ENCODE results near the gene RAG1. TPM values are rescaled to one million over a fixed set of nuclear protein-coding genes. Genes with fewer than 3 reads are reported as not detected.

Gene RAG1
- total RNA-seq, 2 experiments from 2014 or later: 0.30 to 0.37 TPM

DNA sequence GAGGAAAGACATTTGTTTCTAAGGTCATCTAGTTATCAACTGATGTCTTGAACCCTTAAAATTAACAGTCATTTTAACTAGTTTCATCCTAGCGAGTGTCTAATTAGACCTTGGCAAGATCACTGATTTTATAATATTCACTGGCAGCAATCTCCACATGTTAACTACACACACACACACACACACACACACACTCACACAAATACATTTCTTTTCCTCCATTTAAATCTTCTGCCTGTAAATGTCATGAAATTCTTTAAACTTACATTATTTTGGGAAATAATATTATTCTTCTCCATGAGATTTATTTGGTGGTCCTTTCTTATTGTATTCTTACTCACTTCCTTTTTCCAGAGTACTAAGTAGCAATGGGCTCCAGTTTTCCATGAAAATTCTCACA lies 23.6 kb downstream of the RAG1 start:
- ATAC-seq (no peak), DNase-seq (no peak)
- POLR2A ChIA-PET: no interaction called here
- intact Hi-C loops (cut with DNase I, micrococcal nuclease): no loop called here
- Mint-ChIP-seq H3K4me3 (no peak overlapping the region), H3K36me3 (ENCODE audit: low read depth) (no peaks in the 10 kb centered on the region), H3K4me1 (peaks cover 4% of the 10 kb centered on the region), H3K27me3 (peaks cover 27% of the 10 kb centered on the region), H3K27ac (no peak overlapping the region), H3K9me3 (ENCODE audit: low read depth) (no peaks in the 10 kb centered on the region)
- CTCF ChIA-PET: no interaction called here

DNA sequence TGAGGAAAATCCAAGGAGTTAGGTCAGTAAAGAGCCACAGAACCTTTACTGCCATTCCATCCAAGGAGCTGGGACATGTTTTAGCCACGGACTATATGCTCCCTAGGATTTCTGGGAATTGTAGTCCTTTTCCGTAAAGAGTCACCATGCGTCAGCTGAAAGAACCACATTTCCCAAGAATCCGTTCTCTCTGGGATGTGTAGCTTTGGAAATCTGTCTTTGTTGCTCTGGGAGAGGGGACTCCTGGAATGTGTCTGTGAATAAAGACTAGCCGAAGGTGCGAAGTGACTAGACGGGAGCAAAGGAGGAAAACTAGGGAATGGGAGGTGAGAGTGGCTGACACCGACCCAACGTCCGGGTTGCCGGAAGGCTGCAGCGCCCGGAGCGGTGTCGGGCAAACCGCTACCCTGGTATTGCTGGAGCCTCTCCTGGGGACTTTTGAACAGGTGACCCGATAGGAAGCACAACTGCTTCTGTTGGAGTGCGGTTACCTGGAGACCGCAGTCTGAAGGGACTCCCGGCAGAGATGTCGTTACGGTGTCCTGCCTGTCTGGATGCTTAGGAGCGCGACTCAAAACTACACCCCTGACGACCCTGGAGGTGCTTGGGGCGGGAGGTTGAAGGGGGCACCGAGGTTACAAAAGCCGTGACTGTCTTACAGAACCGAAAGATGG lies 26.6 kb downstream of the RAG1 start, which contains the start of gene IFTAP:
TSS of gene IFTAP (plus strand) at position 187 of the 674 bp plus-strand sequence. CDS start 15,602 bp downstream, outside the sequence.
- Mint-ChIP-seq H3K27me3 (peaks cover 18% of the 10 kb centered on the region), H3K27ac (peak within 1 kb of the TSS; percentile 55), H3K36me3 (ENCODE audit: low read depth) (no peaks in the 10 kb centered on the region), H3K4me1 (peaks cover 13% of the 10 kb centered on the region), H3K9me3 (ENCODE audit: low read depth) (no peaks in the 10 kb centered on the region), H3K4me3 (peak within 1 kb of the TSS; percentile 86)
- CTCF ChIA-PET: interaction anchor here (0.6 to 1.6 kb wide), 2 partner anchors 30 to 270 kb away, joined by 3 to 7 read pairs; no protein-coding TSS in a partner anchor
- peak; percentile 62 for DNase-seq
- POLR2A ChIA-PET: no interaction called here
- intact Hi-C loops (cut with DNase I, micrococcal nuclease): loop anchor here in 1 of 2 experiments (1.0 kb wide), 1 partner anchor 84 kb away; the partner anchor contains the start of gene TRAF6
- ATAC-seq: peak; percentile 86

DNA sequence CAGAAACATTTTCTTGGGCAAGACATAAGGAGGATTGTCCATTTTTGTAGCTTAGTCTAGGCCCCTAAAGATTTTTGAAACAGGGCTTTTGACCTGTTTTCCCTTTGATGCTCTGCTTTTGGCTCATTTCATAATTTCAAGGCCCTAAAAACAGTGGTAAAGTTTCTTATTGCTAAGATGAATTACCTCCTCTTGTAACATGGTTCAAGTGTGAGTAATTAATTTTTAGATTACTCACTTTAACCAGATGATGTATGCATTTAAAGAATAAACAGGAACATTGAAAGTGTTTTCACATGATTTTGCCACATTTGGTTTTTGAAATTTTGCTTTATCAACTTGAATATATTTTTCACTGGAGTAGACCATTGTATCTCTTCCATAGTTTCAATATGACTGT lies 29.1 kb downstream of the RAG1 start:
- POLR2A ChIA-PET: no interaction called here
- H3K4me1 Mint-ChIP-seq: peaks cover 13% of the 10 kb centered on the region
- CTCF ChIA-PET: no interaction called here
- DNase-seq: no peak
- H3K36me3 Mint-ChIP-seq (ENCODE audit: low read depth): no peaks in the 10 kb centered on the region
- no peak for ATAC-seq
- no peaks in the 10 kb centered on the region for H3K9me3 Mint-ChIP-seq (ENCODE audit: low read depth)
- H3K27ac Mint-ChIP-seq: no peak overlapping the region
- H3K4me3 Mint-ChIP-seq: no peak overlapping the region
- peaks cover 17% of the 10 kb centered on the region for H3K27me3 Mint-ChIP-seq
- intact Hi-C loops (cut with DNase I, micrococcal nuclease): no loop called here

DNA sequence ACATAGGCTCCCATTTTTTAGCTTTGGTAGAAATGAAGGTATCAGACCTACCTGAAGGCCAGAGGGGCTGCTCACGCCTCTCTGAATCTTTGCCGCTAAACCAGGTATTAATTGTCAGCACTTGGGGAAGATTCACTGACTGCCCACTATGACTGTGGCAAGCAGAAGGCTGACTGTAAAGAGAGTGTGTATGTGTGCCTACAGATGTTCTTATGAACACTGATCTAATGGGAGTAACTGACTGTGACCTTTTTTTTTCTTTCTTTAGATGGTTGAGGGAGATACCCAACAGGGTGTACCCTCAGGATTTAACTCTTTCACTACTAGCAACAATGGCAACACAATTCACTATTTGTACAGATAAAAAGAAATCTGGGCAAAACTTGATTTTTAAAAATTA lies 30.2 kb downstream of the RAG1 start, which contains the start of gene RAG2:
TSS of gene RAG2 (minus strand) at position 186 of the 400 bp plus-strand sequence. CDS start 4,068 bp downstream, outside the sequence.
- ATAC-seq: no peak
- H3K4me1 Mint-ChIP-seq: peaks cover 13% of the 10 kb centered on the region
- H3K27me3 Mint-ChIP-seq: peaks cover 18% of the 10 kb centered on the region
- ChIA-PET CTCF (no interaction called here), POLR2A (no interaction called here)
- no peak within 1 kb of the TSS for H3K27ac Mint-ChIP-seq
- intact Hi-C loops (cut with DNase I, micrococcal nuclease): no loop called here
- H3K4me3 Mint-ChIP-seq: no peak within 1 kb of the TSS
- DNase-seq: no peak
- no peaks in the 10 kb centered on the region for H3K9me3 Mint-ChIP-seq (ENCODE audit: low read depth)
- no peaks in the 10 kb centered on the region for H3K36me3 Mint-ChIP-seq (ENCODE audit: low read depth)

DNA sequence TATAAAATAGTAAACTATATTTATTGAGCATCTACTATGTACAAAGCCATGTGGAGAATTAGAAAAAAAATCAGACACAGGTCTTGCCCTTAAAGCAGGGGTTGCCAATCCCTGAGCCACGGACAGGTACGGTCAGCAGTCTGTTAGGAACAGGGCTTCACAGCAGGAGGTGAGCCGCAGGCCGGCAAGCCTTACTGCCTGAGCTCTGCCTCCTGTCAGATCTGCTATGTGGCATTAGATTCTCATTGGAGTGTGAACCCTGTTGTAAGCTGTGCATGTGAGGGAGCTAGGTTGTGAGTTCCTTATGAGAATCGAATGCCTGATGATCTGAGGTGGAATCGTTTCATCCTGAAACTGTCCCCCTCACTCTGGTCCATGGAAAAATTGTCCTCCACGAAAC lies 32.4 kb downstream of the RAG1 start:
- CTCF ChIA-PET: no interaction called here
- Mint-ChIP-seq H3K27ac (no peak overlapping the region), H3K4me1 (peaks cover 10% of the 10 kb centered on the region), H3K27me3 (peaks cover 7% of the 10 kb centered on the region), H3K4me3 (no peak overlapping the region), H3K9me3 (ENCODE audit: low read depth) (no peaks in the 10 kb centered on the region), H3K36me3 (ENCODE audit: low read depth) (no peaks in the 10 kb centered on the region)
- POLR2A ChIA-PET: no interaction called here
- intact Hi-C loops (cut with DNase I, micrococcal nuclease): no loop called here
- DNase-seq (no peak), ATAC-seq (no peak)

DNA sequence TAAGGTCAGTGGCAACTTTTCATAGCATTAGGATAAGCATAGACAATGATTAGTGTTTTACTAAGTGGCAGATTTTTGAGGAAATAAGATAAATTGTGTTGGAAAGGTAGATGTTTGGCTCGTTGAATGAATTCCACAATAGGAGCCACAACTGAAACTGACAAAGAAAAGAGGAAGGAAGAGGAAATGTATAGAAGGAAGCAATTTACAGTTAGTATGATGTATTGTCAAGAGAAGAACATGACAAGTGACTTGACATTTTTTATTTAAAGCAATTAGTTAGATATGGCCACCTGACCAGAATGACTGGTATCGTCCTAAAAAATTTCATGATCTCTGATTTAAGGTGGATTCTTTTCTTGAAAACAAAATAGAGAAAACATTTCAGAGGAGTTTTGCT lies 33.3 kb downstream of the RAG1 start:
- Mint-ChIP-seq H3K4me3 (no peak overlapping the region), H3K36me3 (ENCODE audit: low read depth) (no peaks in the 10 kb centered on the region), H3K9me3 (ENCODE audit: low read depth) (no peaks in the 10 kb centered on the region), H3K27me3 (peaks cover 7% of the 10 kb centered on the region), H3K27ac (no peak overlapping the region), H3K4me1 (peaks cover 13% of the 10 kb centered on the region)
- DNase-seq: no peak
- ATAC-seq: no peak
- CTCF ChIA-PET: no interaction called here
- POLR2A ChIA-PET: no interaction called here
- intact Hi-C loops (cut with DNase I, micrococcal nuclease): no loop called here

DNA sequence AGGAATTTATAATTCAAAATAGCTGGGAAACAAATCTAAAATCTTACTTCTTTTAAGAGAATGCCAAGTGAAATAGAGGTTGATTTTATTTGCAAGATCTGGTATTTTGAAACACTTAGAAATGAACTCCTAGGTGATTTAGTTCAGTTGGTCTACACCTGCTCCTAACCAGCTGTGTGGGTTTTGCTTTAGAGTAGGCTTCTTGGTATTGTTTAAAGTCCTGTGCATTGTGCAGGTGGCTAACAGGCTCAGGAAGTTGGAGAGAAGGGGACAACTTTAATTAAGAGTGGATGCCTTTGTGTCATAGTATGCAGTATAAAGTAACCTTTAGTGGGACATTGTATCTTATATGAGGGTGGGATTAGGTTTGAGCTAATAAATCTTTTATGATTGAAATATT lies 34.3 kb downstream of the RAG1 start:
- Mint-ChIP-seq H3K27me3 (peaks cover 7% of the 10 kb centered on the region), H3K9me3 (ENCODE audit: low read depth) (no peaks in the 10 kb centered on the region), H3K4me1 (peaks cover 7% of the 10 kb centered on the region), H3K36me3 (ENCODE audit: low read depth) (no peaks in the 10 kb centered on the region), H3K4me3 (no peak overlapping the region), H3K27ac (no peak overlapping the region)
- intact Hi-C loops (cut with DNase I, micrococcal nuclease): no loop called here
- CTCF ChIA-PET: interaction anchor here (0.7 kb wide), 1 partner anchor 41 kb away, joined by 3 read pairs; no protein-coding TSS in a partner anchor
- ATAC-seq: no peak
- POLR2A ChIA-PET: no interaction called here
- no peak for DNase-seq

DNA sequence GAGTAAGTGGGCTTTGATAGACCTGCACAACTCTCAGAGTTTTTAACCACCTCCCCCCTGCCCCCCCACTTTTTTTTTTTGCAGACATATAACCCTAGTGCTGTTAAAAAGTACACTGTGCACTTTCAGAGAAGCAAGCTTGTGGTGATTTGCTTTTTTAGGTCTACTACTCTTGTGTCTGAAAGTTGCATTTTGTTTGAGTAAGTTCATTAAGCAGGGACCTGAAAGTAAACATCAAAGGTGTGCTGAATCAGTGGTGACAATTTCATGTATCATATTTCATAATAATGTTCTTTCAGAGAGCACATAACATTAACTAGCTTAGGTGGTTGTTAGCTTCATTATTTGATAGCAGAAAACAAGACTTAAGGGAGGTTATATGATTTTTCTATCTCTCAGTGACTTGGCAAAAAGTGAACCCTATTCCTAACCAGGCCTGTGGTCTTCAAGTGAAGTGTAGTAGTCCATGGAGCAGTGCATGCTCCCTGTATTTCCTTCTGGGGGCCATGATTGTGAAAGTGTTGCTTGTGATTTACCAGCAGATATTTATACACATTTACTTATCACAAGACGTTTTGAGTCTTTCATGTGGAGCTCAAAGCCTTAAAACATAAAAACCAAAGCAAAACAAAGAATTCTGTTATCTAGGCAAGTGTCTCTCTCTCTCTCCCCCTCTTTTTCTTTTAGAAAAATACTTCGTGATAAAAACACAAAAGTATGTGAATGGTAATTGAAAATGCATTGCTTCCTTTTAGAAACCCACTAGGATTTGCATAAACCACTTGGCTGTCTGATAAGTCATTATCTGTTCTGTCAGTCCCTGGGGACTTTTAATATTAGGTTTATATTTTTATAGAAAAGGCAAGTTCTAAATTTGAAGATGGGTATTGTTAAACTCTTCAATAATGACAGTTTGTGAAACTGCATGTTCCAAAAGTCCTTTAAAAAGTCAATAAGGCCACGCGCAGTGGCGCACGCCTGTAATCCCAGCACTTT lies 37.7 kb downstream of the RAG1 start:
- no peaks in the 10 kb centered on the region for H3K9me3 Mint-ChIP-seq (ENCODE audit: low read depth)
- no peak overlapping the region for H3K4me3 Mint-ChIP-seq
- peak; percentile 16 for ATAC-seq
- H3K4me1 Mint-ChIP-seq: peaks cover 4% of the 10 kb centered on the region
- no peak for DNase-seq
- CTCF ChIA-PET: interaction anchor here (1.5 kb wide), 1 partner anchor 141 kb away, joined by 5 read pairs; no protein-coding TSS in a partner anchor
- H3K27me3 Mint-ChIP-seq: peaks cover 10% of the 10 kb centered on the region
- H3K36me3 Mint-ChIP-seq (ENCODE audit: low read depth): no peaks in the 10 kb centered on the region
- no peak overlapping the region for H3K27ac Mint-ChIP-seq
- intact Hi-C loops (cut with DNase I, micrococcal nuclease): no loop called here
- POLR2A ChIA-PET: no interaction called here

DNA sequence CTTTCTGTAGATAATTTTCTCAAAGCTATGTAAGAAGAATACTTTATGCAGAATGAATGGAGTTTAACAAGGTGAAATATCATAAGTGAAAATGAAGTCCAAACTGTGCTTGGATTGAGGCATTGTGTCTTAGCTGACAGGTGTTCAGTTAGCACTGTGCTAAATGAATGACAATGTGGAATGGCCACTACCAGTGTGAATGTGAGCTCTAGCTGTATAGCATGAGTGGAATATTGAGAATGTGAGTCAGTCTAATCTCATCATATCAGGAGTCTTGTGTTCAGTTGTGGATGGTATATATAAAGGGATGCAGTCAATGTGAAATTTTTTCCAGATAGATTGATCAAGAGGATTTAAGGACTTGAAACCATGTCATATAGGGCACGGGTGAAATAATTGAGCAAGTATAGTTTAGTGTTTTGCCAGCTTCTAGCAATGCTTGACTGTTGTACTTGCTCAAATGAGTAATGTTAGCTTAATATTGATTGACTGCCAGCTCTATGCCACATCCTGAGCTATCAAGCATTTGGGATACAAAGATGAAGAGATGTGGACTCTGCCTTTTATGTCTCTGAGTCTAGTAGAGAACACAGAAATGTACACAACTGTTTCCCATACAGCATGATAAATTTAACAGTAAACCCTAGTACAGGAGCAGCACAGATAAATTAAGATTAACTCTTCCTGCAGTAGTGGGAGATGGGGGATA lies 40.8 kb downstream of the RAG1 start:
- no peak for DNase-seq
- Mint-ChIP-seq H3K4me1 (peaks cover 4% of the 10 kb centered on the region), H3K9me3 (ENCODE audit: low read depth) (no peaks in the 10 kb centered on the region), H3K4me3 (no peak overlapping the region), H3K27me3 (peaks cover 5% of the 10 kb centered on the region), H3K27ac (no peak overlapping the region), H3K36me3 (ENCODE audit: low read depth) (no peaks in the 10 kb centered on the region)
- POLR2A ChIA-PET: no interaction called here
- peak; percentile 47 for ATAC-seq
- intact Hi-C loops (cut with DNase I, micrococcal nuclease): no loop called here
- CTCF ChIA-PET: interaction anchor here (1.0 to 1.5 kb wide), 6 partner anchors 10 to 138 kb away, joined by 3 to 5 read pairs (median 3); no protein-coding TSS in a partner anchor

DNA sequence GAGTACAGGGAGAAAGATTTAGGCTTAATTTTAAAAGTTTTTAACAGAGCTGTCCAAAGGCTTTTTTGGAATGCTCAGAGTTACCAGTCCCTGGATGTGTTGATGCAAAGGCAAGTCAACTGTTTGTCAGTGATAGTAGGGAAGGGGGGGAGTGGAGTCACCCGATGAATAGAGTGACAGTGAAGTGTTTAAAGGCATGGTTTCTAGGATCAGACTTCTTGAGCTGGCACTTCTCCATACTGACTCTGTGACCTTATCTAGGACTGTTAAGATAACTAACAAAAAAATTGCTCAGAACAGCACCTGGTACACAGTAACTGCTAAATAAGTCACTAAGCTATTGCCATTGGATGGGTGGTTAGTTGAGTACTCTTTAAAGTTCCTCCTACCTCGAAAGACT lies 41.6 kb downstream of the RAG1 start:
- no peak overlapping the region for H3K4me3 Mint-ChIP-seq
- ChIA-PET POLR2A (no interaction called here), CTCF (interaction anchor here (1.0 to 1.4 kb wide), 4 partner anchors 12 to 138 kb away, joined by 3 to 5 read pairs (median 3); no protein-coding TSS in a partner anchor)
- H3K36me3 Mint-ChIP-seq (ENCODE audit: low read depth): no peaks in the 10 kb centered on the region
- no peak for DNase-seq
- H3K9me3 Mint-ChIP-seq (ENCODE audit: low read depth): no peaks in the 10 kb centered on the region
- intact Hi-C loops (cut with DNase I, micrococcal nuclease): no loop called here
- H3K27ac Mint-ChIP-seq: no peak overlapping the region
- ATAC-seq: no peak
- peaks cover 5% of the 10 kb centered on the region for H3K27me3 Mint-ChIP-seq
- H3K4me1 Mint-ChIP-seq: peaks cover 4% of the 10 kb centered on the region

DNA sequence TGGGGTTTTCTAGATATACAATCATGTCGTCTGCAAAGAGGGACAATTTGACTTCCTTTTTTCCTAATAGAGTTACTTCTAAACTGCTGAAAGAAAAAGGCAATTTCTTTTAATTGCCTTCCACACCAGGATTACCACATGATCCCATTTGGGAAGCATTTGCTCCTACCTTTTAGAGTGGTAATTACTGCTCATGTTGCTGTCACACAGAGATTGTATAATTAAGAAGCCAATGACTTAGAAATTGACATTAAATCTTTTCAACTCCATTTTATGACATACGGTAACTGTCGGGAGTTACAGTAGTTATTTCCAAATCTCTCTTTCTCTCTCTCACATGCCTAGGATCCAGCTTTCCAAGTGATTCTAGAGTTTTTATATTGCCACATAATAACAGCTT lies 48.0 kb downstream of the RAG1 start:
- DNase-seq: no peak
- ChIA-PET POLR2A (no interaction called here), CTCF (no interaction called here)
- H3K4me1 Mint-ChIP-seq: peaks cover 3% of the 10 kb centered on the region
- no peaks in the 10 kb centered on the region for H3K36me3 Mint-ChIP-seq (ENCODE audit: low read depth)
- no peaks in the 10 kb centered on the region for H3K9me3 Mint-ChIP-seq (ENCODE audit: low read depth)
- H3K27ac Mint-ChIP-seq: no peak overlapping the region
- H3K27me3 Mint-ChIP-seq: peaks cover 3% of the 10 kb centered on the region
- H3K4me3 Mint-ChIP-seq: no peak overlapping the region
- ATAC-seq: no peak
- intact Hi-C loops (cut with DNase I, micrococcal nuclease): no loop called here
